HG02759 (cell line): ENCODE measurements around the gene KLC1.
"Not testable (repeated sequence)": the region's sequence is repeated elsewhere in the genome, so short reads cannot be mapped to it uniquely, and the experiment has no call there.

Experiments
- ATAC-seq: cut with Tn5 transposase; IDR thresholded peaks from one replicate; pipeline ENCODE4 v1.9.1; 2021; ENCODE audit warnings: mild to moderate bottlenecking, moderate library complexity; ENCODE audit not compliant: unreplicated experiment

The KLC1 gene

GRCh38 chr14:103624860-103625259 lies 4.2 kb upstream of the KLC1 start:
- ATAC-seq: no peak

GRCh38 chr14:103625356-103626095 lies 3.5 kb upstream of the KLC1 start:
- ATAC-seq: no peak

- no peak for ATAC-seq
These were observed 2.7 kb upstream of the KLC1 start for GRCh38 chr14:103626146-103626850.

- ATAC-seq: no peak
These were observed 1.7 kb upstream of the KLC1 start for GRCh38 chr14:103627073-103628025.

GRCh38 chr14:103628221-103628683 lies 759 bp upstream of the KLC1 start:
- ATAC-seq: no peak

GRCh38 chr14:103629503-103630121 lies 601 bp downstream of the KLC1 start:
- peak; percentile 29 for ATAC-seq

- no peak for ATAC-seq
These were observed 1.5 kb downstream of the KLC1 start for GRCh38 chr14:103630364-103631108.

- no peak for ATAC-seq
These were observed 4.4 kb downstream of the KLC1 start for GRCh38 chr14:103633391-103633790.

- ATAC-seq: no peak
These were observed 5.1 kb downstream of the KLC1 start for GRCh38 chr14:103634156-103634555.

- ATAC-seq: no peak
These were observed 9.6 kb downstream of the KLC1 start for GRCh38 chr14:103638594-103638993.

- ATAC-seq: no peak
These were observed 12.2 kb downstream of the KLC1 start for GRCh38 chr14:103641161-103641560.

- no peak for ATAC-seq
These were observed 17.2 kb downstream of the KLC1 start for GRCh38 chr14:103646189-103646588.

GRCh38 chr14:103649001-103649400 lies 20.0 kb downstream of the KLC1 start:
- no peak for ATAC-seq

- no peak for ATAC-seq
These were observed 21.2 kb downstream of the KLC1 start for GRCh38 chr14:103650213-103650612.

GRCh38 chr14:103651585-103651984 lies 22.6 kb downstream of the KLC1 start:
- ATAC-seq: no peak

- no peak for ATAC-seq
These were observed 23.8 kb downstream of the KLC1 start for GRCh38 chr14:103652806-103653205.

GRCh38 chr14:103653336-103653735 lies 24.3 kb downstream of the KLC1 start:
- ATAC-seq: not testable (repeated sequence)

- no peak for ATAC-seq
These were observed 24.8 kb downstream of the KLC1 start for GRCh38 chr14:103653805-103654204.

GRCh38 chr14:103654619-103655018 lies 25.6 kb downstream of the KLC1 start:
- ATAC-seq: no peak
